K562 (cell line): ENCODE measurements around the gene VRK3. TPM values are rescaled to one million over a fixed set of nuclear protein-coding genes. Genes with fewer than 3 reads are reported as not detected.
A peak's percentile ranks its signal among the peaks of the same experiment; 100 is the strongest.

ENCODE experiments used
- ATF2 ChIP-seq: sonication (generic); formaldehyde crosslinking; IDR thresholded peaks from 2 replicates; pipeline ENCODE4 v1.8.1; 2022; ENCODE audit warnings: missing genetic modification reagents
- CBX5 ChIP-seq: IDR thresholded peaks from 2 replicates; pipeline ENCODE4 v1.6.1; 2014; ENCODE audit warnings: low read depth, borderline replicate concordance
- CHAMP1 ChIP-seq: fragments of 450-650 bp; IDR thresholded peaks from 2 replicates; pipeline ENCODE4 v1.6.1; 2016; ENCODE audit warnings: mild to moderate bottlenecking
- CHD2 ChIP-seq: IDR thresholded peaks from 2 replicates; pipeline ENCODE4 v1.6.1; 2011; ENCODE audit warnings: low read depth, low read length
- ETV6 ChIP-seq, 3 experiments: fragments of 150-350 bp in 1 of 3; sonication (generic) in 1 of 3; formaldehyde crosslinking in 1 of 3; IDR thresholded peaks; 2 replicates each; pipeline versions ENCODE4 v1.6.1 to v1.8.0; 2014 to 2022; ENCODE audit warnings: borderline replicate concordance in 2 of 3, low read depth in 2 of 3, antibody characterized with exemption in 1 of 3, low read length in 1 of 3, mild to moderate bottlenecking in 1 of 3, missing genetic modification reagents in 1 of 3
- GTF2E2 ChIP-seq: fragments of 200-800 bp; sonication (Bioruptor generic); IDR thresholded peaks from 2 replicates; pipeline ENCODE4 v1.6.1; 2016; ENCODE audit warnings: missing genetic modification characterization, missing compliant biosample characterization
- PATZ1 ChIP-seq: fragments of 250-450 bp; sonication (Bioruptor Pico); IDR thresholded peaks from 2 replicates; pipeline ENCODE4 v1.5.0; 2020; ENCODE audit warnings: mild to moderate bottlenecking, borderline replicate concordance
- PKNOX1 ChIP-seq: fragments of 450-650 bp; IDR thresholded peaks from 2 replicates; pipeline ENCODE4 v1.6.1; 2016
- SIN3B ChIP-seq: fragments of 450-650 bp; IDR thresholded peaks from 2 replicates; pipeline ENCODE4 v1.6.1; 2017; ENCODE audit warnings: low read depth, mild to moderate bottlenecking, moderate library complexity
- ZBTB43 ChIP-seq: sonication (generic); formaldehyde crosslinking; IDR thresholded peaks from 2 replicates; pipeline ENCODE4 v1.8.0; 2023; ENCODE audit warnings: mild to moderate bottlenecking, missing genetic modification reagents
- ZFP36 ChIP-seq: fragments of 150-350 bp; IDR thresholded peaks from 2 replicates; pipeline ENCODE4 v1.6.1; 2018; ENCODE audit warnings: low read length, low read depth; ENCODE audit not compliant: partially characterized antibody
- ZHX1 ChIP-seq: fragments of 150-350 bp; conservative IDR thresholded peaks from 2 replicates; pipeline ENCODE4 v1.6.1; 2014; ENCODE audit warnings: low read length
- ZNF174 ChIP-seq: fragments of 250-450 bp; sonication (Bioruptor Pico); IDR thresholded peaks from 2 replicates; pipeline ENCODE4 v1.4.0; 2020; ENCODE audit warnings: mild to moderate bottlenecking
- ZNF347 ChIP-seq: fragments of 450-650 bp; formaldehyde crosslinking; IDR thresholded peaks from 2 replicates; pipeline ENCODE4 v1.4.0; 2020; ENCODE audit warnings: low read depth, mild to moderate bottlenecking, moderate library complexity
- polyA plus RNA-seq, 8 experiments: library from polyadenylated mRNA; depleted of rRNA in 4 of 8; stranded (reverse) in 5 of 8; unstranded in 3 of 8; fragments of >200 nt; fragmentation: Nextera tagmentation in 2 of 8; fragmentation: Illumina TruSeq in 1 of 8; extraction: Ambion mirVana in 2 of 8; extraction: Trizol in 1 of 8; gene quantifications; 2 replicates each; pipeline versions ENCODE4 v1.2.1 to v1.2.3, GENCODE V29; 2011 to 2014; ENCODE audit warnings: inconsistent platforms in 1 of 8, missing spikeins in 1 of 8
- total RNA-seq, 7 experiments: library from RNA; depleted of rRNA in 6 of 7; stranded (reverse); fragments of >200 nt in 6 of 7; fragmentation: Illumina TruSeq in 2 of 7; extraction: Trizol in 2 of 7; gene quantifications; 2 replicates each; pipeline versions ENCODE4 v1.2.1 to v1.2.3, GENCODE V29; 2011 to 2021; ENCODE audit warnings: low replicate concordance in 1 of 7

Gene VRK3
- total and polyA plus RNA-seq, 9 of the 15 experiments (the other 6 are each of a cell fraction or from before 2014, with no cell fraction given) = 25.6 to 94.3 (median 42.9) TPM

- no peak for TF ChIP-seq ZBTB43
- TF ChIP-seq CHD2 = no peak
- TF ChIP-seq ETV6 (IDR thresholded peaks at IDR 0.05; ENCODE audit: borderline replicate concordance in 1 of 2, low read depth in 2 of 2, low read length in 1 of 2) = no peak
- TF ChIP-seq ETV6 (CRISPR knock-in tag; IDR thresholded peaks at IDR 0.05; ENCODE audit: borderline replicate concordance) = no peak
- TF ChIP-seq ZNF347 = no peak
- peak; percentile 97 for TF ChIP-seq PKNOX1
- no peak for TF ChIP-seq ATF2 (CRISPR knock-in tag)
- no peak for TF ChIP-seq PATZ1 (CRISPR knock-in tag)
- no peak; the same call in 1 of the 2 replicates for TF ChIP-seq GTF2E2 (tag)
- TF ChIP-seq ZHX1 = no peak; the same call in 1 of the 2 replicates
- TF ChIP-seq ZFP36 = no peak
- TF ChIP-seq CHAMP1 = no peak
- peak; percentile 58; the same call in 1 of the 2 replicates for TF ChIP-seq SIN3B
- TF ChIP-seq ZNF174 = no peak
- TF ChIP-seq CBX5 = no peak
Measured at GRCh38 chr19:50025022-50025793, at the start of gene VRK3 (continued).
